ENCODE results near the gene GLYAT.

GLYAT gene

GRCh38 chr11:58676563-58677135 lies 55.1 kb downstream of the GLYAT start:
- no peak for DNase-seq

- peak; percentile 59 for DNase-seq
These were observed 56.2 kb downstream of the GLYAT start for GRCh38 chr11:58675334-58676155.

GRCh38 chr11:58674609-58675008 lies 57.1 kb downstream of the GLYAT start:
- no peak for DNase-seq

- no peak for DNase-seq
These were observed 59.6 kb downstream of the GLYAT start for GRCh38 chr11:58671983-58672633.

- no peak for DNase-seq
These were observed 71.7 kb downstream of the GLYAT start for GRCh38 chr11:58659910-58660570.

GRCh38 chr11:58659404-58659803 lies 72.3 kb downstream of the GLYAT start:
- no peak for DNase-seq
